HepG2 (cell line): Measurements from ENCODE around the gene KCNMA1. TPM values are rescaled to one million over a fixed set of nuclear protein-coding genes. Genes with fewer than 3 reads are reported as not detected.

ENCODE experiments used
- ATAC-seq: fragments of 200-7000 bp; cut with Tn5 transposase; 3 replicates; pipeline ENCODE4 v1.9.1; 2020; ENCODE audit warnings: mild to moderate bottlenecking, moderate library complexity
- BruUV-seq: library from RNA; stranded (reverse); fragments of 400-500 nt; replicated peaks from 2 replicates; lab custom pipeline; 2021; lab: Mats Ljungman, UMichigan
- CTCF ChIA-PET: fragments of 300-600 bp; formaldehyde crosslinking; extraction: SDS; loops from one replicate; lab custom pipeline; 2021; ENCODE audit warnings: low total read pairs, inconsistent platforms, low intra/inter-chr PET ratio; lab: Yijun Ruan, JAX
- POLR2A ChIA-PET: fragments of 350-600 bp; sonication (Branson Sonifier 250); formaldehyde crosslinking; loops from one replicate; lab custom pipeline; 2020; ENCODE audit warnings: antibody characterized with exemption, inconsistent platforms; lab: Yijun Ruan, JAX
- DNase-seq: peaks from one replicate; pipeline ENCODE4 v3.0.0-alpha.2; 2015; ENCODE audit warnings: low spot score
- FAIRE-seq: peaks from 3 replicates; lab custom pipeline; 2011; peaks lifted over from hg19 to GRCh38; lab: Jason Lieb, UNC
- H2AFZ ChIP-seq: one replicate; pipeline ENCODE4 v1.6.1; 2011; ENCODE audit warnings: low read length, inconsistent platforms
- H3K27ac ChIP-seq: fragments of 300-600 bp; 3 replicates; pipeline ENCODE4 v1.8.0; 2011; ENCODE audit warnings: mixed run types, mild to moderate bottlenecking, mixed read lengths, low read length, inconsistent platforms; ENCODE audit not compliant: insufficient read depth; ENCODE audit errors: extremely low read length
- H3K27me3 ChIP-seq, 2 experiments: fragments of 200-600 bp in 1 of 2; 2 replicates in 1 of 2; 3 replicates in 1 of 2; pipeline versions ENCODE4 v1.6.0 to v1.8.0; 2011; ENCODE audit warnings: low read length in 2 of 2, mild to moderate bottlenecking in 2 of 2, moderate library complexity in 2 of 2, inconsistent platforms in 1 of 2; ENCODE audit not compliant: insufficient read depth in 2 of 2, control insufficient read depth in 1 of 2
- H3K36me3 ChIP-seq, 2 experiments: fragments of 200-600 bp in 1 of 2; replicated peaks in 1 of 2; 2 replicates in 1 of 2; 3 replicates in 1 of 2; pipeline versions ENCODE4 v1.5.1 to v1.8.0; 2011; ENCODE audit warnings: low read length in 2 of 2, inconsistent platforms in 1 of 2; ENCODE audit not compliant: insufficient read depth in 2 of 2, control insufficient read depth in 1 of 2
- H3K4me1 ChIP-seq: 2 replicates; pipeline ENCODE4 v1.5.1; 2012; ENCODE audit warnings: low read length, inconsistent platforms; ENCODE audit not compliant: insufficient read depth
- H3K4me2 ChIP-seq: 2 replicates; pipeline ENCODE4 v1.6.0; 2011; ENCODE audit warnings: low read depth, low read length, inconsistent platforms
- H3K4me3 ChIP-seq, 3 experiments: fragments of 200-600 bp in 1 of 3; sonication (generic), shearing (Covaris generic) in 1 of 3; replicated peaks in 1 of 3; 2 replicates each; pipeline ENCODE4 v1.5.1; 2011 to 2016; ENCODE audit warnings: low read length in 3 of 3, inconsistent platforms in 2 of 3, low read depth in 2 of 3, mild to moderate bottlenecking in 2 of 3, control low read depth in 1 of 3, mixed read lengths in 1 of 3; ENCODE audit not compliant: insufficient read depth in 1 of 3
- H3K79me2 ChIP-seq: one replicate; pipeline ENCODE4 v1.6.1; 2011; ENCODE audit warnings: low read length, inconsistent platforms; ENCODE audit not compliant: insufficient read depth
- H3K9ac ChIP-seq: 2 replicates; pipeline ENCODE4 v1.6.0; 2011; ENCODE audit warnings: mild to moderate bottlenecking, low read depth, low read length, inconsistent platforms; ENCODE audit not compliant: insufficient read depth
- H3K9me3 ChIP-seq: 2 replicates; pipeline ENCODE4 v1.5.1; 2012; ENCODE audit warnings: mild to moderate bottlenecking, low read length
- H4K20me1 ChIP-seq: 2 replicates; pipeline ENCODE4 v1.6.0; 2011; ENCODE audit warnings: inconsistent platforms, mild to moderate bottlenecking, low read length, moderate library complexity; ENCODE audit not compliant: insufficient read depth
- CTCF ChIP-seq: sonication (generic); formaldehyde crosslinking; IDR thresholded peaks from 2 replicates; pipeline ENCODE4 v1.5.0; 2020; ENCODE audit warnings: mild to moderate bottlenecking, missing genetic modification reagents, moderate library complexity
- MIXL1 ChIP-seq: IDR thresholded peaks from 2 replicates; pipeline ENCODE4 v1.6.1; 2016
- RFX5 ChIP-seq: IDR thresholded peaks from 2 replicates; pipeline ENCODE4 v1.6.1; 2011; ENCODE audit warnings: low read depth, low read length, improper control_type of control experiment
- ZBTB10 ChIP-seq: sonication (generic); formaldehyde crosslinking; IDR thresholded peaks from 2 replicates; pipeline ENCODE4 v1.4.0; 2020; ENCODE audit warnings: missing genetic modification reagents, borderline replicate concordance
- ZBTB4 ChIP-seq: sonication (generic); formaldehyde crosslinking; IDR thresholded peaks from 2 replicates; pipeline ENCODE4 v1.4.0; 2020; ENCODE audit warnings: missing genetic modification reagents, mild to moderate bottlenecking, borderline replicate concordance
- ZNF230 ChIP-seq: sonication (generic); formaldehyde crosslinking; IDR thresholded peaks from 2 replicates; pipeline ENCODE4 v1.4.0; 2020; ENCODE audit warnings: mild to moderate bottlenecking, missing genetic modification reagents
- ZNF501 ChIP-seq: sonication (generic); formaldehyde crosslinking; IDR thresholded peaks from 2 replicates; pipeline ENCODE4 v1.5.1; 2020; ENCODE audit warnings: mild to moderate bottlenecking, moderate library complexity, missing genetic modification reagents
- in situ Hi-C: cut with HindIII; loops from 2 replicates; pipeline ENCODE4 v1.10.0; 2017; ENCODE audit warnings: low pct_unique_long_range_greater_than_20kb; ENCODE audit not compliant: extremely low pct_ligation_motif_present
- intact Hi-C: fragments of 100-400 bp; cut with micrococcal nuclease; formaldehyde crosslinking; loops from one replicate; pipeline ENCODE4 v1.10.0; 2022; ENCODE audit not compliant: unreplicated experiment
- polyA plus RNA-seq, 8 experiments: library from polyadenylated mRNA; depleted of rRNA in 3 of 8; stranded (reverse) in 7 of 8; unstranded in 1 of 8; fragments of >200 nt; fragmentation: Illumina TruSeq in 4 of 8; extraction: Trizol in 4 of 8; gene quantifications; 2 replicates each; pipeline versions ENCODE4 v1.2.1 to v1.2.3, GENCODE V29; 2011 to 2016; ENCODE audit warnings: low read depth in 4 of 8, missing spikeins in 1 of 8, mixed read lengths in 1 of 8; ENCODE audit not compliant: insufficient read depth in 1 of 8
- total RNA-seq, 5 experiments: library from RNA; depleted of rRNA; stranded (reverse); fragments of >200 nt; fragmentation: Illumina TruSeq; extraction: Trizol; gene quantifications; 2 replicates each; pipeline ENCODE4 v1.2.3, GENCODE V29; 2016; ENCODE audit warnings: low read depth in 1 of 5

KCNMA1 gene
- total and polyA plus RNA-seq, 2 of the 13 experiments (the other 11 are each of a cell fraction or from before 2014, with no cell fraction given) = 0.02 TPM; not detected in 1

GRCh38 chr10:77431209-77431611, 206.4 kb downstream of the KCNMA1 start:
- Histone ChIP-seq H3K27me3 (no peaks in the 10 kb centered on the region), H4K20me1 (no peaks in the 10 kb centered on the region), H3K4me2 (no peak overlapping the region), H3K36me3 (no peaks in the 10 kb centered on the region), H3K9ac (no peak overlapping the region), H3K4me3 (no peak overlapping the region), H2AFZ (no peak overlapping the region), H3K4me1 (no peaks in the 10 kb centered on the region), H3K9me3 (no peaks in the 10 kb centered on the region), H3K27ac (no peak overlapping the region), H3K79me2 (no peaks in the 10 kb centered on the region)
- CTCF ChIA-PET = no interaction called here
- FAIRE-seq = no peak
- ATAC-seq = peak; percentile 64
- peak; percentile 53 for DNase-seq
- POLR2A ChIA-PET = no interaction called here
- no TSS peak for BruUV-seq
- in situ Hi-C loops (no loop called here), intact Hi-C loops (no loop called here)
- TF ChIP-seq ZNF230 (CRISPR knock-in tag) = no peak
- TF ChIP-seq RFX5 = no peak
- TF ChIP-seq ZBTB10 (CRISPR knock-in tag) = no peak
- no peak for TF ChIP-seq ZNF501 (CRISPR knock-in tag)
- TF ChIP-seq ZBTB4 (CRISPR knock-in tag) = no peak
- TF ChIP-seq MIXL1 = no peak
- 0 out of 2 replicates have a peak, but pooled peaks have one; percentile 3 for TF ChIP-seq CTCF
